ENCODE data around the gene MPP1.

The MPP1 gene

DNA sequence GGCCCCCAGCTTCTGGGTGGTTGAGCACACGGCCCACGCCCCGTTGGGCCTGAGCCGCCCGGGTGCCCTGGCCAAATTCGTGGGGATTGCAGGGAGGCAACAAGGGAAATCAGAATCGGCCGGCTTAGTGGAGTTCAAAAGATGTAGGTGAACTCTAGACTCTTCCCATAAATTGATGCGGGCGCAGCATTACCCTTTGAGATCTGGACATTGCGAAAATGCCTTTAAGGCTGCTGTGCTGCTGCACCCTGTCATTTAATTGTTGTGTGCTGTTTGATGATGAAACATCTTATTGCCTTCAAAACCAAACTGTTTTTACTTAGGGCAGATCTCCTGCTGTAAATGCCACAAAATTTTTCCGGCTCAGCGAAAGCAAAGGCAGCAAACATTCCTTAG lies 409 bp upstream of the MPP1 start:
- H3K4me3 ChIP-seq (ENCODE audit: low read depth, low read length): peak overlapping the region; percentile 37
- DNase-seq (ENCODE audit: low read depth): no peak
- TF ChIP-seq, protein P1, sequence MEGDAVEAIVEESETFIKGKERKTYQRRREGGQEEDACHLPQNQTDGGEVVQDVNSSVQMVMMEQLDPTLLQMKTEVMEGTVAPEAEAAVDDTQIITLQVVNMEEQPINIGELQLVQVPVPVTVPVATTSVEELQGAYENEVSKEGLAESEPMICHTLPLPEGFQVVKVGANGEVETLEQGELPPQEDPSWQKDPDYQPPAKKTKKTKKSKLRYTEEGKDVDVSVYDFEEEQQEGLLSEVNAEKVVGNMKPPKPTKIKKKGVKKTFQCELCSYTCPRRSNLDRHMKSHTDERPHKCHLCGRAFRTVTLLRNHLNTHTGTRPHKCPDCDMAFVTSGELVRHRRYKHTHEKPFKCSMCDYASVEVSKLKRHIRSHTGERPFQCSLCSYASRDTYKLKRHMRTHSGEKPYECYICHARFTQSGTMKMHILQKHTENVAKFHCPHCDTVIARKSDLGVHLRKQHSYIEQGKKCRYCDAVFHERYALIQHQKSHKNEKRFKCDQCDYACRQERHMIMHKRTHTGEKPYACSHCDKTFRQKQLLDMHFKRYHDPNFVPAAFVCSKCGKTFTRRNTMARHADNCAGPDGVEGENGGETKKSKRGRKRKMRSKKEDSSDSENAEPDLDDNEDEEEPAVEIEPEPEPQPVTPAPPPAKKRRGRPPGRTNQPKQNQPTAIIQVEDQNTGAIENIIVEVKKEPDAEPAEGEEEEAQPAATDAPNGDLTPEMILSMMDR (IDR thresholded peaks at IDR 0.05; ENCODE audit: low read depth, low read length): no peak
- TF ChIP-seq MYC (IDR thresholded peaks at IDR 0.05; ENCODE audit: low read depth, low read length): no peak
- TF ChIP-seq, protein P2, sequence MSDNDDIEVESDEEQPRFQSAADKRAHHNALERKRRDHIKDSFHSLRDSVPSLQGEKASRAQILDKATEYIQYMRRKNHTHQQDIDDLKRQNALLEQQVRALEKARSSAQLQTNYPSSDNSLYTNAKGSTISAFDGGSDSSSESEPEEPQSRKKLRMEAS (IDR thresholded peaks at IDR 0.05; ENCODE audit: low read depth, low read length): no peak
- TF ChIP-seq POLR2A (IDR thresholded peaks at IDR 0.05; ENCODE audit: extremely low read depth, insufficient read length): no peak

DNA sequence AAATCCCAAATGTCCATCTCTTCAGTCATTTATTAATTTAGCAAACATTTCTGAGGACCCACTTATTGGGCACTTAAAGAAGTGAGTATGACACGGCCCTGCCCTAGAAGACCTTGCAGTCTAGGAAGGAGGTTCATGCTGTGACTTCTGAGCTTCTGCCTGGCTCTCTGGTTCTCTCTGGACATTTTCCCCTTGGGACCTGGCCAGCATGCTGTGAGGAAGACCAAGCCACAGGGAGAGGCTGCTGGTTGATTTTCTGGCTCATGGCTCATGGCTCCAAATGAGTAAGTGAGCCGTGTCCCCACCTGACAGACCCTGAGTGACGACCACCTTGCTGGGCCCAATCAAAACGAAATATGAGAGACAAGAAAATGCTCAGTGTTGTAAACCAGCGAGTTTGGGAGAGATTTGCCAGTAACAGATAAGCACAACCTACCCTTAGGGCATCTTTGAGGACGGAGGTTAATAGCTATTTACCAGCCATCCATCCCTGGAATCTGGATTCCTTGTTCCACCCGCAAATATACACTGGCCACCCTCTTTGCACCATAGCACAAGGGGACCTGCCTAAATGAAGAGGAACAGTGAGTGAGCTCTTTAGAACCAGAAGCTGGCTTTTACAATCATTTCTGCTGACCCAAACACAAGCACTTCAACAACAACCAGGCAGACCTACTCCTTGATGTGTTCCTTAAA lies 876 bp downstream of the MPP1 start:
- peak; percentile 57 for DNase-seq (ENCODE audit: low read depth)
- H3K4me3 ChIP-seq (ENCODE audit: low read depth, low read length): peak overlapping the region; percentile 82
- TF ChIP-seq, protein P2 (IDR thresholded peaks at IDR 0.05; ENCODE audit: low read depth, low read length): no peak
- no peak for TF ChIP-seq MYC (IDR thresholded peaks at IDR 0.05; ENCODE audit: low read depth, low read length)
- TF ChIP-seq, protein P1 (IDR thresholded peaks at IDR 0.05; ENCODE audit: low read depth, low read length): no peak
- no peak for TF ChIP-seq POLR2A (IDR thresholded peaks at IDR 0.05; ENCODE audit: extremely low read depth, insufficient read length)

DNA sequence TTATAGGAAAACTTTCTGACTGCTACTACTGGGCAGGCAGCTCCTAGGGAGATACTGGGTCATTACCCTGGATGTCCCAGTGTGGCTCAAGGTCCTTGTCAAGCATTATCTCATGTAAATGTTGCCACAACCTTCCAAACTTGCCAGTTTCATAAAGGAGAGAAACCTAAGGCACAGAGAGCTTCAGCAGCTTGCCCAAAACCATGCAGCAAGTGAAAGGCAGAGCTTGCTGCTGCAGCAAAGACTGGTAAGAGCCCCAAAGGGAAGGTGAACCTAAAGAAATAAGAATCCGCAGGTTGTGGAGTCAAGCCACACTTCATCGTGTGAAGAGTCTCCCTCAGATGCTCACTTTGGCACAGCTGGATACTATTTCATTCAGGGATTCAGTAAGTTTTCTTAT lies 2.3 kb downstream of the MPP1 start:
- DNase-seq (ENCODE audit: low read depth): no peak
- TF ChIP-seq, protein P1 (IDR thresholded peaks at IDR 0.05; ENCODE audit: low read depth, low read length): no peak
- TF ChIP-seq, protein P2 (IDR thresholded peaks at IDR 0.05; ENCODE audit: low read depth, low read length): no peak
- no peak for TF ChIP-seq POLR2A (IDR thresholded peaks at IDR 0.05; ENCODE audit: extremely low read depth, insufficient read length)
- no peak for TF ChIP-seq MYC (IDR thresholded peaks at IDR 0.05; ENCODE audit: low read depth, low read length)
- peak overlapping the region; percentile 25 for H3K4me3 ChIP-seq (ENCODE audit: low read depth, low read length)

DNA sequence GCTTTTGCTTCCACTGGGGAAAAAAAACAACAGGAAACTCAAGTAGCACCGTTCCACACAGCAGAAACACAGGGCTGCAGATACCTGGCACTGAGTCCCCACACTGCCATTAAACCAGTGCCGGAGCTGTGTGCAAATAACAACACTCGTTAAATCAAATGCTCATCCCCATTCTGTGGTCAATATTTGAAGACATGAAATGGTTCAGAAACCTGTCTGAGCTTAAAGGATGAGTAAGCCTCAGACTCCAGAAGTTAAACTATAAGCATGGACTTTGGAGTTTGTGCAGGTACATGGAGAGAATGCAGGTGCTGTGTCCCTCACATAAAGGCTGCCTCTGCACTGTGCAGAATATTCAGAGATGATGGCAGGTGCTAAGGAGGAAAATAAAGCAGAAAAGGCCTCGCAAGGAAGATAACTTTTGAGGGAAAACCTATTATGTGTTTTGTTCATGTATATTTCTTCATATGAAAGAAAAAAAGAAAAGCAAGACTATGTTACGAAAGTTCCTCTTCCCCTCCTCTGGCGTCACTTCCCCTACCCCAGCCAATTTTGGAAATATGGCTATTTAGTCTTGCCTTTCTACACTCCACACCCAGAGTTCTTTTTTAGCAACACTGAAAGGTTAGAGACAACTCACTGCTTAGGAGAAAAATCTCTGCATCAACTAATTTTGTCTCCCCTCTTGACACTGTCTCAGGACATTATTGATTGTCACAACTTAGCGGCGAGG lies 4.6 kb downstream of the MPP1 start:
- peak; percentile 60 for DNase-seq (ENCODE audit: low read depth)
- peak overlapping the region; percentile 45 for H3K4me3 ChIP-seq (ENCODE audit: low read depth, low read length)
- TF ChIP-seq MYC (IDR thresholded peaks at IDR 0.05; ENCODE audit: low read depth, low read length): no peak
- no peak for TF ChIP-seq POLR2A (IDR thresholded peaks at IDR 0.05; ENCODE audit: extremely low read depth, insufficient read length)
- TF ChIP-seq, protein P1 (IDR thresholded peaks at IDR 0.05; ENCODE audit: low read depth, low read length): no peak
- TF ChIP-seq, protein P2 (IDR thresholded peaks at IDR 0.05; ENCODE audit: low read depth, low read length): no peak

DNA sequence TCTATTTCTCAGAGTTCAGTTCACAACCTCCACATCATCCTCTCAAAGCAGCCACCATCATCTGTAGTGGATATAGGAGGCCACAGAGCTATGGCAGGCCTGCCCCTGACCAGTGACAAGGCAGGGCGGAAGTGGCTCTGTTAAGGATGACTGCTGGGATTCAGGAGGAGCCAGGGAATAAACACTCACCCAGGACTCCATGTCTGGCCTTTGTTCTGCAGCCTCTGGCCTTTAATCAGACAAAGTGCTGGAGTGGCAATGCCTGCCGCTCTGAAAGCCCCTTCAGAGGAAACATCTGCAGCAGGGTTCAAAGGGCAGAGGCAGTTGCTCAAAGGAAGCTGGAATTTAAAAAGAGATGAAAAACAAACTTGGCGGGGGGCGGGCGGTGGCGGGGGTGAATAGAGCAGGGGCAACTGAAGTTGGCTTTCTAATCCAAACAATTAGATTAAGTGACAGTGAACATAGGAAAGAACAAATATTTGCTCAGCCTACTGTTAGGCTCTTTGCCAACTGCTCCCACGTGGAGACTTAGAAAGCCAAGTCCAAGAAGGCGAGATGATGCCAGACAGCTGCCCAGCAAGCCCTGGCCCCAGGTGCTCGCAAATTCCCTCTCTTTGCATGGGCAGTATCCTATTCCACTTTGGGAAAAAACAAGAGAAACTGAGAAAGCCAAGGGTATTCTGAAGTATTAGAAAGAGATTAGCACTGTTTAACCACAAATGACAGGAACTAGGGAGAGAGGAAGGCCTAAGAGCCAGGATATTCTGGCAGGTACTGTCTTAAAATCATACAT lies 5.5 kb downstream of the MPP1 start:
- DNase-seq (ENCODE audit: low read depth): peak; percentile 39
- no peak for TF ChIP-seq MYC (IDR thresholded peaks at IDR 0.05; ENCODE audit: low read depth, low read length)
- TF ChIP-seq, protein P1 (IDR thresholded peaks at IDR 0.05; ENCODE audit: low read depth, low read length): no peak
- TF ChIP-seq POLR2A (IDR thresholded peaks at IDR 0.05; ENCODE audit: extremely low read depth, insufficient read length): no peak
- TF ChIP-seq, protein P2 (IDR thresholded peaks at IDR 0.05; ENCODE audit: low read depth, low read length): no peak
- peak overlapping the region; percentile 45 for H3K4me3 ChIP-seq (ENCODE audit: low read depth, low read length)

All from NB4 (cell line).